Naive B cell (primary cell): ENCODE results near the gene PRKACA. TPM values are rescaled to one million over a fixed set of nuclear protein-coding genes. Genes with fewer than 3 reads are reported as not detected.
"Not testable (repeated sequence)": the region's sequence is repeated elsewhere in the genome, so short reads cannot be mapped to it uniquely, and the experiment has no call there.

Experiments
- ATAC-seq, 2 donors: fragments of 150-1000 bp; cut with Tn5 transposase; 2 replicates each; pipeline ENCODE4 v1.10.0; 2021; ENCODE audit warnings: low read depth in 2 of 2, mild to moderate bottlenecking in 2 of 2, moderate library complexity in 2 of 2
- DNase-seq: peaks from one replicate; pipeline ENCODE4 v3.0.0; 2022
- H3K27ac Mint-ChIP-seq, 6 donors: one replicate each; pipeline ENCODE4 v1.8.0; 2020 to 2022; ENCODE audit warnings: mild to moderate bottlenecking in 6 of 6, mixed read lengths in 6 of 6, moderate library complexity in 5 of 6, inconsistent platforms in 2 of 6
- H3K27me3 Mint-ChIP-seq, 3 donors: one replicate each; pipeline ENCODE4 v1.8.0; 2021 to 2022; ENCODE audit warnings: mixed read lengths in 3 of 3, mild to moderate bottlenecking in 1 of 3
- H3K36me3 Mint-ChIP-seq, 2 donors: one replicate each; pipeline ENCODE4 v1.8.0; 2020 to 2022; ENCODE audit warnings: mixed read lengths in 2 of 2, inconsistent platforms in 1 of 2, mild to moderate bottlenecking in 1 of 2
- H3K4me1 Mint-ChIP-seq, 3 donors: one replicate each; pipeline ENCODE4 v1.8.0; 2020 to 2022; ENCODE audit warnings: mixed read lengths in 3 of 3, inconsistent platforms in 1 of 3, mild to moderate bottlenecking in 1 of 3, moderate library complexity in 1 of 3
- H3K4me3 Mint-ChIP-seq, 8 donors: one replicate each; pipeline ENCODE4 v1.8.0; 2020 to 2022; ENCODE audit warnings: mild to moderate bottlenecking in 8 of 8, mixed read lengths in 8 of 8, moderate library complexity in 8 of 8, inconsistent platforms in 2 of 8
- H3K9me3 Mint-ChIP-seq, 7 donors: one replicate each; pipeline ENCODE4 v1.8.0; 2020 to 2022; ENCODE audit warnings: mixed read lengths in 7 of 7, mild to moderate bottlenecking in 5 of 7, inconsistent platforms in 2 of 7, moderate library complexity in 1 of 7
- polyA plus RNA-seq, 6 donors: library from polyadenylated mRNA; unstranded; fragments of 300-500 nt; fragmentation: Illumina TruSeq; gene quantifications; one replicate each; pipeline ENCODE4 v1.2.3, GENCODE V29; 2021; ENCODE audit warnings: low read depth in 6 of 6

PRKACA gene
- polyA plus RNA-seq, 6 donors from 2014 or later, result 0.60 to 3.1 (median 1.2) TPM; not detected in 1

DNA sequence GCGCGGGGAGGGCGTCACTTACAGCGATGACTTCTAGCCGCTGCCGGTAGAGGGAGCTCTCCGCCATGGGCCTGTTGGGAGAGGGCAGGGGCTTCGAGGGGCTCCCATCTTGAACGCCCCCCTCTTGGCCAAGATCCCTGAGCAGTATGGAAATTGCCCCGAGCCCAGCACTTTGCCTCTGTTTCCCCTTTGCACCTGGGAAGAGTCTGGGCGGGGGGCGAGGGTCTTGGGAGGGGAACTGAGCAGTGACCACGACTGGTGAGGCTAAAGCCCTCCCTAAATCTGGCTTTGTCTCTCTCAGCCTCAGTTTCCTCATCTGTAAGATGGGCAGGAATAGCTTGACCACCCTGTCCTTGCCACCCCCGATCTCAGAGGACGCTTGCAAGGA, 58.5 kb downstream of the PRKACA start:
- Mint-ChIP-seq H3K9me3 (peaks cover 0 to 1% (median 0%) of the 10 kb centered on the region in 7 donors), H3K27ac (peak overlapping the region in 1 of 6 donors; percentile 90), H3K36me3 (peaks cover 0 to 11% of the 10 kb centered on the region in 2 donors), H3K4me3 (peak overlapping the region in 5 of 8 donors; percentile 55 to 75 (median 67)), H3K4me1 (peaks cover 16 to 20% (median 19%) of the 10 kb centered on the region in 3 donors), H3K27me3 (peaks cover 33 to 57% (median 37%) of the 10 kb centered on the region in 3 donors)
- DNase-seq (peak; percentile 31), ATAC-seq (peak; percentile 65 to 69)

DNA sequence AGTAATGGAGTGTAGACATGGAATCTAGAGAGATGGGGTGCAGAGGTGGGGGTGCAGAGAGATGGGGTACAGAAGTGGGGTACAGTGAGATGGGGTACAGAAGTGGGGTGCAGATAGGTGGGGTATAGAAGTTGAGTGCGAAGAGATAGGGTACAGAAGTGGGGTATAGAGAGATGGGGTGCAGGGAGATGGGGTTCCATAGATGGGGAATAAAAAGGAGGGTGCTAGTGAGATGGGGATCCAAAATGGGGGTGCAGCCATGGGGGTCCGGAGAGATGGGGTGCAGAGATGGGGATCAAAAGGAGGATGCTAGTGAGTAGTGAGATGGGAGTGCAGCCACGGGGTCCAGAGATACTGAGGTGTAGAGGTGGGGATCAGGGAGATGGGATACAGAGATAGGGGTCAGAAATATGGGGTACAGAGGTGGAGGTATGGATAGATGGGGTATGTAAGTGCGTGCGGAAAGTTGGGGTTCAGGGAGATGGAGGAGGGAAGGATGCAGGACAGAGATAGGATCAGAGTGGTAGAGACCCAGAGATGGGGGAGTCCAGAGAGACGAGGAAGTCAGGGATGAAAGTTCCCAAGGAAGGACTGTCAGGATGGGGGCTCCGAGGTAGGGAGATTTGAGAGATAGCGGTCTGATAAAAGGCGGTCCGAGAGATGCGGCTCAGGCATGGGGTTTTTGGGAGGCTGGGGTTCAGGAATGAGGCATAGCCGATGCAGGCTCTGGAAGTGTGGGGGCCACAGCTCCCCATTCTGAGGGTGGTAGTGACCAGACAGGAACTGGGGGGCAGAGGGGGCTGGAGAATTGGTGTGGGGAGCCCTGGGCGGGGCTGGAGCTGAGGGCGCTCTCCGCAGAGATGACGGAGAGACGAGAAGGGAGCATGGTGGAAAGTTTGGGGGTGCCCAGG, 59.1 kb downstream of the PRKACA start:
- Mint-ChIP-seq H3K9me3 (peaks cover 0 to 4% (median 0%) of the 10 kb centered on the region in 7 donors), H3K36me3 (peaks cover 0 to 11% of the 10 kb centered on the region in 2 donors)
- no peak for ATAC-seq

DNA sequence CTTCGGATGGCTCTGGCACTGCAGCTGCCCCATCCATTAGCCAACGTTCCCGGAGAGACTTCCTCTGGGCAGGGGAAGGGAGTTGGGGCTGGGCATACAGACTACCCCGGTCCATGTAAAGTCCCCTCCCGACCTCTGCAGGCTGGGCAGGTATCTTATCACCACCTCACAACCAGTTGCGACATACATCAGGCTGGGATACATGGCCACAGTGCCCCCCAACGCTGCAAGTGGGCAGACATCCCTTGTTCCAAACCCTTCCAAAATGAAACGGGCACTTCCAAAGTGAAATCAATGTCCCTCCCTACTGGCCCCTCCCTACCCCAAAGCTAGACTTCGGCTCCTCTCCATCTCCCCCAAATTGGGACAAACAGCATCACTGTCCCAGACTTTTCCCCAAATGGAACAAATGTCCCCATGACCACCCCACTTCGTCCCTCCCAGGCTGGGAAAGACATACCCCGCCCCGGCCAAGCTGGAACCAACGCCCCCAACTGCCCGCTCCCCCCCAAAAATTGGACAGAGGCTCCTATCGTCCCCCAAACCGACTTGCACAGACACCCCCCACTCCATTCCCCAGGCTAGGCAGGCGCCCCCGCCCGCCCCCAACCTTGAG, 60.7 kb downstream of the PRKACA start:
- H3K27me3 Mint-ChIP-seq, result peaks cover 33 to 57% (median 37%) of the 10 kb centered on the region in 3 donors
- peaks cover 0 to 18% of the 10 kb centered on the region in 2 donors for H3K36me3 Mint-ChIP-seq
- no peak overlapping the region for H3K27ac Mint-ChIP-seq
- no peak for DNase-seq
- H3K9me3 Mint-ChIP-seq, result peaks cover 0 to 4% (median 0%) of the 10 kb centered on the region in 7 donors
- ATAC-seq, result no peak
- H3K4me3 Mint-ChIP-seq, result peak overlapping the region in 6 of 8 donors; percentile 21 to 90 (median 68)
- peaks cover 20 to 22% (median 20%) of the 10 kb centered on the region in 3 donors for H3K4me1 Mint-ChIP-seq

More for the DNA sequence above, 59.1 kb downstream of the PRKACA start:
- Mint-ChIP-seq H3K27ac (peak overlapping the region in 3 of 6 donors; percentile 70 to 90 (median 72)), H3K4me1 (peaks cover 16 to 20% (median 19%) of the 10 kb centered on the region in 3 donors), H3K4me3 (peak overlapping the region in 6 of 8 donors; percentile 63 to 75 (median 68)), H3K27me3 (peaks cover 33 to 57% (median 37%) of the 10 kb centered on the region in 3 donors)
- no peak for DNase-seq

DNA sequence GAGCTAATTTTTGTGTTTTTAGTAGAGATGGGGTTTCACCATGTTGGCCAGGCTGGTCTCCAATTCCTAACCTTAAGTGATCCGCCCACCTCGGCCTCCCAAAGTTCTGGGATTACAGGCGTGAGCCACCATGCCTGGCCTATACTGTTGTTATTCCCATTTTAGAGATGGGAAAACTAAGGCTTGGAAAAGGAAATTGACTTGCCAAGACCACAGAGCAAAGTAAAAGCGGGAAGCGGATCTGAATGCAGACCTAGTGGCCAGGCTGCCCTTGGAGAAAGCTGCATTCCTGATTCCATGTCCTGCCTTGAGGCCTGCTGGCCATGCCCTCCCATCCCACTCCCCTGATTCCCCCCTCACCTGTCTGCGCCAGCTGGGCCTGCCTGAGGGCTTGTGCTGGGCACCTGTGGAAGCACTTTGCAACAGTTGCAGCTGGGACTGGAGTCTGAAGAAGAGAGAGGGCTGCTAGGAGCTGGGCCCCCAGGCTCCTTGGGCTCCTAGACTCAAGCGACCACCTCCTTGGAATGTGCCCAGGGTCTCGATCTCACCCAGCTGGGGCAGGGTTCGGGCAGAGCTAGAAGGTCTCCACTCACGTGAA, 61.4 kb downstream of the PRKACA start:
- peaks cover 30 to 50% (median 32%) of the 10 kb centered on the region in 3 donors for H3K27me3 Mint-ChIP-seq
- H3K4me3 Mint-ChIP-seq, result peak overlapping the region in 1 of 8 donors; percentile 20
- ATAC-seq (no peak), DNase-seq (no peak)
- peaks cover 20 to 25% (median 20%) of the 10 kb centered on the region in 3 donors for H3K4me1 Mint-ChIP-seq
- peaks cover 0 to 25% of the 10 kb centered on the region in 2 donors for H3K36me3 Mint-ChIP-seq
- no peak overlapping the region for H3K27ac Mint-ChIP-seq
- H3K9me3 Mint-ChIP-seq, result peaks cover 0 to 4% (median 0%) of the 10 kb centered on the region in 7 donors

GRCh38 chr19:14055396-14055795, 62.2 kb downstream of the PRKACA start:
- H3K36me3 Mint-ChIP-seq, result peaks cover 1 to 25% of the 10 kb centered on the region in 2 donors
- peaks cover 20 to 25% (median 20%) of the 10 kb centered on the region in 3 donors for H3K4me1 Mint-ChIP-seq
- no peak for DNase-seq
- no peak overlapping the region for H3K4me3 Mint-ChIP-seq
- no peak for ATAC-seq
- H3K27ac Mint-ChIP-seq, result no peak overlapping the region
- H3K9me3 Mint-ChIP-seq, result peaks cover 0 to 4% (median 0%) of the 10 kb centered on the region in 7 donors
- H3K27me3 Mint-ChIP-seq, result peaks cover 25 to 46% (median 28%) of the 10 kb centered on the region in 3 donors

DNA sequence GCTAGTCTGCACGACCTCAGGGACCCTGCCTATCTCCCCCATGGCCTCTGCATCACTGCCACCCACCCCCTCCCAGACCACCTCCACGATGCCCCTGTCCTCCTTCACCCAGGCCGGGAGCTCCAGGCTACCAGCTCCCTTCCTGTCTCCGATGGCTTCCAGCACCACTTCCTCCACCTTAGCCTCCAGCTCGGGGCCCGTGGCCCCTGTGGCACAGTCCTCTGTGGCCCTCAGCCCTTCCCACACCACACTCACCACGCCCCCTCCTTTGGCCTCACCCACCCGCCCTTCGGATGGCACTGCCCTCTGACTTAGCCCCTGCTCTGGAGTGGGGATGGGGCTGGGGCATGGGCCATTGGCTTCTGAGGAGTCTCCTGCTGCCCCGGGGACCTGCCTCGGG, 62.8 kb downstream of the PRKACA start:
- H3K27ac Mint-ChIP-seq, result peak overlapping the region in 1 of 6 donors; percentile 86
- ATAC-seq, result no peak

GRCh38 chr19:14054099-14054498, 63.5 kb downstream of the PRKACA start:
- peaks cover 4 to 25% of the 10 kb centered on the region in 2 donors for H3K36me3 Mint-ChIP-seq
- peak overlapping the region in 1 of 6 donors; percentile 88 for H3K27ac Mint-ChIP-seq
- DNase-seq (no peak), ATAC-seq (no peak)
- peaks cover 20 to 25% (median 20%) of the 10 kb centered on the region in 3 donors for H3K4me1 Mint-ChIP-seq
- no peak overlapping the region for H3K4me3 Mint-ChIP-seq
- H3K27me3 Mint-ChIP-seq, result peaks cover 13 to 34% (median 16%) of the 10 kb centered on the region in 3 donors
- peaks cover 0 to 4% (median 0%) of the 10 kb centered on the region in 7 donors for H3K9me3 Mint-ChIP-seq

More for the DNA sequence above, 62.8 kb downstream of the PRKACA start:
- no peak for DNase-seq
- peaks cover 20 to 25% (median 20%) of the 10 kb centered on the region in 3 donors for H3K4me1 Mint-ChIP-seq
- H3K9me3 Mint-ChIP-seq, result peaks cover 0 to 4% (median 0%) of the 10 kb centered on the region in 7 donors
- peaks cover 18 to 40% (median 22%) of the 10 kb centered on the region in 3 donors for H3K27me3 Mint-ChIP-seq
- H3K36me3 Mint-ChIP-seq, result peaks cover 4 to 25% of the 10 kb centered on the region in 2 donors
- H3K4me3 Mint-ChIP-seq, result no peak overlapping the region

DNA sequence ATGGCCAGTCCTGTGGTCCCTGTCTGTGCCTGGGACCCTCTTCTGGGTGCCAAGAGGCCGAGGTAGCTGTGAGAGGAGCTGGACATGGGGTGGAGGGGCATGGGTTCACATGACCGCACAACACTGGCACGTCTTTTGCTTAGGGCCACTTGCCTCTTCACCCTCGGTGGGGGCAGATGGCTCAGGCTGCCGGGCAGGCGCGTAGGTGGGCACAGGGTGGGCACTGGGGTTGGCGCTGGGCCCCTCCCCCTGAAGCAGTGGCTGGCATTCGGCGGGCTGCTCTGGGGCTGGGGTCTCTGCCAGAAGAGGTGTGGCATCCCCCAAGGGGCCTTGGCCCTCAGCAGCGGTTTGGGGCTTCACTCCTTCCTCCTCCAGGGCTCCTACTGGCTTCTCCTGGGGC, 64.1 kb downstream of the PRKACA start:
- Mint-ChIP-seq H3K4me1 (peaks cover 14 to 23% (median 14%) of the 10 kb centered on the region in 3 donors), H3K36me3 (peaks cover 4 to 22% of the 10 kb centered on the region in 2 donors), H3K4me3 (no peak overlapping the region), H3K27ac (no peak overlapping the region), H3K9me3 (peaks cover 0 to 4% (median 0%) of the 10 kb centered on the region in 7 donors), H3K27me3 (peaks cover 7 to 28% (median 10%) of the 10 kb centered on the region in 3 donors)
- ATAC-seq (no peak), DNase-seq (no peak)

DNA sequence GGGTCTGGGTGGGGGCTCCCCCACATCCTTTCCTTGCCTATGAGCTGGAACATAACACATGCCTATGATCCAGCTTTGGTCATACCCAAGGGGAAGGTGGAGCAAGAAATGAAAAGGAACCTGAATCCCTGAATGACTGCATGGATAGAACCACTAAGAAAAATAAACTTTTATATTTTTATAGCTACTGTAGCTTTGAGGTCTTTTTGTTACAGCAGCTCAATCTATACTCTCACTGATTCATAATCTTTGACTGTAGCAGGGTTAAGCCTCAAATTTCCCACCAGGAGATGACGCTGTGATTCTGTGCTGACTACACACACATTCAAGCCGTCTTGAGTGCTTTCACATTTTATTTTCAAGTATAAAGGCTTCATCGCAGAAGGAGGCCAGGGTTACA, 64.5 kb downstream of the PRKACA start:
- DNase-seq (no peak), ATAC-seq (no peak)
- H3K4me1 Mint-ChIP-seq, result peaks cover 9 to 20% (median 10%) of the 10 kb centered on the region in 3 donors
- H3K36me3 Mint-ChIP-seq, result peaks cover 4 to 17% of the 10 kb centered on the region in 2 donors
- peaks cover 0 to 4% (median 0%) of the 10 kb centered on the region in 7 donors for H3K9me3 Mint-ChIP-seq
- no peak overlapping the region for H3K27ac Mint-ChIP-seq
- peaks cover 4 to 23% (median 6%) of the 10 kb centered on the region in 3 donors for H3K27me3 Mint-ChIP-seq
- peak overlapping the region in 1 of 8 donors; percentile 33 for H3K4me3 Mint-ChIP-seq

DNA sequence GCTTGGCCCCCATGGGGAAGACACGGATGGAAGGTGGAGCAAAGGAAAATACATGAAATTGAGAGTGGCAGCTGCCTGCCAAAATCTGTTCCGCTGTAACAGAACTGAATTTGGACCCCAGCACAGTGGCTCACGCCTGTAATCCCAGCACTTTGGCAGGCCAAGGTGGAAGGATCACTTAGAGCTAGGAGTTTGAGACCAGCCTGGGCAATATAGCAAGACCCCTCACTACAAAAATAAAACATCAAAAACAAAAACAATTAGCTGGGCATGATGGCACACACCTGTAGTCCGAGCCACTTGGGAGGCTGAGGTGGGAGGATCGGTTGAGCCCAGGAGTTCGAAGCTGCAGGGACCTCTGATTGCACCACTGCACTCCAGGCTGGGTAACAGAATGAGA, 65.1 kb downstream of the PRKACA start:
- peaks cover 0 to 18% (median 4%) of the 10 kb centered on the region in 3 donors for H3K27me3 Mint-ChIP-seq
- no peak overlapping the region for H3K4me3 Mint-ChIP-seq
- peaks cover 4 to 15% (median 4%) of the 10 kb centered on the region in 3 donors for H3K4me1 Mint-ChIP-seq
- DNase-seq (no peak), ATAC-seq (no peak)
- peak overlapping the region in 1 of 6 donors; percentile 65 for H3K27ac Mint-ChIP-seq
- H3K9me3 Mint-ChIP-seq, result peaks cover 0 to 4% (median 0%) of the 10 kb centered on the region in 7 donors
- peaks cover 4 to 14% of the 10 kb centered on the region in 2 donors for H3K36me3 Mint-ChIP-seq

DNA sequence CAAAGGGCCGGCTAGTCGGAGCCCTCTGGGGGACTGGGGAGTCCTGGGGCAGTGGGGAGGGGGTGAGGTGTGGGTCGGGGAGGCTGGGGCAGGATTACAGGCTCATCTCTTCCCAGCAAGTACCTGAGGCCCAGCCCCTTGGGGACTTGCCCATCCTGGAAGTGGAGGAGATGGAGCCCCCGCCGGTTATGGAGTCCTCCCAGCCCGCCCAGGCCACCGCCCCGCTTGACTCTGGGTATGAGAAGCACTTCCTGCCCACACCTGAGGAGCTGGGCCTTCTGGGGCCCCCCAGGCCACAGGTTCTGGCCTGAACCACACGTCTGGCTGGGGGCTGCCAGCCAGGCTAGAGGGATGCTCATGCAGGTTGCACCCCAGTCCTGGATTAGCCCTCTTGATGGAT, 65.6 kb downstream of the PRKACA start:
- H3K27me3 Mint-ChIP-seq, result peaks cover 0 to 13% (median 4%) of the 10 kb centered on the region in 3 donors
- no peak for ATAC-seq
- H3K4me3 Mint-ChIP-seq, result no peak overlapping the region
- peaks cover 0 to 4% (median 0%) of the 10 kb centered on the region in 7 donors for H3K9me3 Mint-ChIP-seq
- peaks cover 4 to 14% (median 4%) of the 10 kb centered on the region in 3 donors for H3K4me1 Mint-ChIP-seq
- H3K27ac Mint-ChIP-seq, result peak overlapping the region in 1 of 6 donors; percentile 60
- DNase-seq, result no peak
- peaks cover 4 to 14% of the 10 kb centered on the region in 2 donors for H3K36me3 Mint-ChIP-seq

GRCh38 chr19:14050961-14051360, 66.6 kb downstream of the PRKACA start:
- peaks cover 4 to 14% of the 10 kb centered on the region in 2 donors for H3K36me3 Mint-ChIP-seq
- DNase-seq, H3K9me3 Mint-ChIP-seq, H3K4me3 Mint-ChIP-seq, ATAC-seq, H3K27me3 Mint-ChIP-seq: not testable (repeated sequence)
- peak overlapping the region in 1 of 6 donors; percentile 36 for H3K27ac Mint-ChIP-seq
- peaks cover 4 to 10% (median 4%) of the 10 kb centered on the region in 3 donors for H3K4me1 Mint-ChIP-seq
